Mucosa of stomach (tissue), 1 donor: ENCODE results near the gene CCDC136.

Experiments
- H3K27me3 ChIP-seq: one replicate; pipeline ENCODE4 v1.7.0; 2013; ENCODE audit warnings: mild to moderate bottlenecking, low read length; ENCODE audit not compliant: control insufficient read depth, insufficient read depth
- H3K36me3 ChIP-seq: one replicate; pipeline ENCODE4 v1.7.0; 2013; ENCODE audit warnings: low read length; ENCODE audit not compliant: control insufficient read depth, insufficient read depth
- H3K4me1 ChIP-seq: one replicate; pipeline ENCODE4 v1.7.0; 2013; ENCODE audit warnings: mild to moderate bottlenecking, low read length; ENCODE audit not compliant: control insufficient read depth, insufficient read depth
- H3K4me3 ChIP-seq: one replicate; pipeline ENCODE4 v1.7.0; 2013; ENCODE audit warnings: low read length
- H3K9ac ChIP-seq: one replicate; pipeline ENCODE4 v1.7.0; 2013; ENCODE audit warnings: mild to moderate bottlenecking, low read length, moderate library complexity
- H3K9me3 ChIP-seq: one replicate; pipeline ENCODE4 v1.7.0; 2013; ENCODE audit warnings: mild to moderate bottlenecking, low read length, moderate library complexity; ENCODE audit not compliant: control insufficient read depth
- donor health status: Pancreatic carcinoma.

CCDC136 gene

DNA sequence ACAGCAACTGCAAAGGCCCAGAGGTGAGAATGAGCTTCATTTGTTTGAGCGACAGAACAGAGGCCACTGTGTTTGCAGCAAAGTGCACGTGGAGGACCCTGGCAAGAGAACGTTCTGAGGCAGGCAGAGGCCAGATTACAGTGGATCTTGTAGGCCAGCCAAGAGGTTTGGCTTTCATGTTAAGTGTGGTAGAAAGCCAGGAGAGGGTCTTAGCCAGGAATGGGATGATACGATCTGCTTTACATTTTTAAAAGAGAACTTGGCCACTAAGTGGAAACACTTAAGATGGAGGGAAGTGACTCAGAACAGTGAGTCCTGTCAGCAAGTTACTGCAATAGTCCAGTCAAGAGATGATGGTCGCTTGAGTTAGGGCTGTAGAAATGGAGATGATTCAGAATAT is 4.6 kb downstream of the CCDC136 start:
- peaks cover 18% of the 10 kb centered on the region for H3K27me3 ChIP-seq
- H3K36me3 ChIP-seq: no peaks in the 10 kb centered on the region
- no peak overlapping the region for H3K4me3 ChIP-seq
- H3K9ac ChIP-seq: no peak overlapping the region
- peaks cover 9% of the 10 kb centered on the region for H3K4me1 ChIP-seq
- H3K9me3 ChIP-seq: no peaks in the 10 kb centered on the region

DNA sequence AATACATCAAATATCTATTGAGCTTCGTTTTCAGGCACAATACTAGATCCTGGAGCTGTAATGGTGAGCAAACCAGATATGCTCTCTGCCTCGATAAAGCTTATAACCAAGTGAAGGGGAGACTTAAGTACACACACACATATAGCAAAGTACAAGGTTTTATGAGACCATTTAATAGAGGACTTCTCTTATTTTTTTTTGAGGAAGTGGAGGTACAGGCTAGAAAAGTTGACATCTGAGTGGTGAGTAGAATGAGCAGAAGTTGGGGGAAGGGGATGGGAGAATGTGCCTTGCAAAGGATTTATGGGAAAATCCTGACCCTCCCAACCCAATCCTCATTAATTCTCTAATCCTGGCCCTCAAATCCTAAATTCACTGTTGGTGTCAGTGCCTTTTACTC is 7.7 kb downstream of the CCDC136 start:
- Histone ChIP-seq H3K27me3 (no peaks in the 10 kb centered on the region), H3K9ac (no peak overlapping the region), H3K4me3 (no peak overlapping the region), H3K4me1 (peaks cover 5% of the 10 kb centered on the region), H3K9me3 (no peaks in the 10 kb centered on the region), H3K36me3 (no peaks in the 10 kb centered on the region)

DNA sequence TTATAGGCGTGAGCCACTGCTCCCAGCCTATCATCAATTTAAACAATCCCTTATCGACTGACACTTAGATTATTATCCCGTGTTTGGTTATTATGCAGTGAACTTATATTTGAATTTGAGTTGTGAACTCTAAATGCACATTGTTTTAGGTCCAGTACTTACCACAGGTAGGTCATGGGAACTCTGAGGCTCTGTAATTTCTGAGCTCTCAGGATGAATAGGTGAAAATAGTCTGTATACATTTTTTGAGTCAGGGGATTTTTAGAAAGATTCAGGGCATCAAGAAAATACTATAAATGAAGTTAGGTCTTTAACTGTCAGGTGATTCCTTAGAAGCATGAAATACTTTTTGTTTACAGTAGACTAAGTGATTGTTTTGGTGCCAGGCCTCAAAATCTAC is 8.8 kb downstream of the CCDC136 start:
- Histone ChIP-seq H3K36me3 (no peaks in the 10 kb centered on the region), H3K4me3 (no peak overlapping the region), H3K4me1 (peaks cover 5% of the 10 kb centered on the region), H3K9ac (no peak overlapping the region), H3K9me3 (no peaks in the 10 kb centered on the region), H3K27me3 (no peaks in the 10 kb centered on the region)

DNA sequence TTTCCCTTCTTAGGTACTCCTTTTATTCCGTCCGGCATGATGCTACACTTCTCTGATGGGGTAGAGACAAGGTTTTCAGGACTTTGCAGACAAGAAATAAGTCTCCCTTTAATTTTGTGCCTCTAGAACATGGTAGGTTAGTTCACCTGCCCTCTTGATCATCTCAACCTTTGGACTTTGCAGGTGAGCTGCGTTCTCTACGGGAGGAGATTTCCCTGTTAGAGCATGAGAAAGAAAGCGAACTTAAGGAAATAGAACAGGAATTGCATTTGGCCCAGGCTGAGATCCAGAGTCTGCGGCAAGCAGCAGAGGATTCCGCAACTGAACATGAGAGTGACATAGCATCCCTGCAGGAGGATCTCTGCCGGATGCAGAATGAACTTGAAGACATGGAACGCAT is 9.2 kb downstream of the CCDC136 start:
- Histone ChIP-seq H3K9me3 (no peaks in the 10 kb centered on the region), H3K36me3 (no peaks in the 10 kb centered on the region), H3K4me1 (peaks cover 5% of the 10 kb centered on the region), H3K27me3 (no peaks in the 10 kb centered on the region), H3K9ac (no peak overlapping the region), H3K4me3 (no peak overlapping the region)

DNA sequence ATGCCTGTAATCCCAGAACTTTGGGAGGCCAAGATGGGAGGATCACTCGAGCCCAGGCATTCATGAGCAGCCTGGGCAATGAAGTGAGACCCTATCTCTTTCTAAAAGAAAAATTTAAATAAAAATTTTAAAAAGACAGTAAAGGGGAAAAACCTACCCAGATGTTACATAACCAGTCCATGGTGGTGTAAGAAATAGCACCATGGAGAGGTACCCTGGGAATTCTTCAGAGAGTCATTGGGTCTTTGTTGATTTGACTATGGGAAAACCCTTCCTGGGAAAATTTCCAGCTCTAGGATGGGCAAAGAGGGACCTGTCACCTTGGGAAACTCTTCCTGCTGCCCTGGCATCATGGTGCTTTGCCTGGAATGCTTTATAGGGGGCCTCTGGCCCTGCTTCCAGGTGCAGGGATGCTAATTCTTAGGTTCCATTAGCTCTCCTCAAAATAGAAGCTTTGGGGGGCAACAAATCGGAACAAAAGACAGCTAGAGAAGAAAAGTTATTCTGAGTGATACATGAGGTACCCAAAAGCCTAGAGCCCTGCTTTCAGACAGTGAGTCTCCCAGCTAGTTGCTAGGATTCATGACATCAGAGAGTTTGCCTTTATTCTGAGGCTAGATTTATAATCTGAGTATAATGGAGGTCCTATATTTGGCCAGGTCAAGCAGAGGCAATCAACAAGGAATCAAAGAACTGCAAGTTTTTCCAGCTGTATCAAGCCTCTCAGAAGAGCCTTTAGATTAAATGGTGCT is 10.1 kb downstream of the CCDC136 start:
- H3K9ac ChIP-seq: no peak overlapping the region

DNA sequence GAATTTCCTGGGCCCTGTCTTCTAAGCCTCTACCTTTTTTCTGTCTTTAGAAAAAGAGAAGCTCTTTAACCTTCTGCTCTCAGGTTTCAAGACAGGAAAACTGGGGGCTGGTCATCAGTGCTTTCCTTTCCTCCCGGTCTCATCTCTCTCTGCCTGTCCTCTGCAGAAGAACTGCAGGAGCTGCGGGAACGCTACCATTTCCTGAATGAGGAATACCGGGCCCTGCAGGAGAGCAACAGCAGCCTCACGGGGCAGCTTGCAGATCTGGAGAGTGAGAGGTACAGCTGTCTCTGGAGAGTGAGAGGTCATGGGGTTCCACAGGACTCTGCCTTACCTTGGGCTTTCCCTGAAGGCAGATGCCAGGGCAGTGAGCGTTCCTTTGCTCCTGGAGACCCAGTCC is 12.7 kb downstream of the CCDC136 start:
- Histone ChIP-seq H3K27me3 (no peaks in the 10 kb centered on the region), H3K9me3 (no peaks in the 10 kb centered on the region), H3K4me3 (no peak overlapping the region), H3K4me1 (peaks cover 5% of the 10 kb centered on the region), H3K9ac (no peak overlapping the region), H3K36me3 (no peaks in the 10 kb centered on the region)

More for the DNA sequence above, 10.1 kb downstream of the CCDC136 start:
- no peaks in the 10 kb centered on the region for H3K27me3 ChIP-seq
- H3K36me3 ChIP-seq: no peaks in the 10 kb centered on the region
- H3K4me3 ChIP-seq: no peak overlapping the region
- H3K9me3 ChIP-seq: no peaks in the 10 kb centered on the region
- H3K4me1 ChIP-seq: peaks cover 5% of the 10 kb centered on the region

DNA sequence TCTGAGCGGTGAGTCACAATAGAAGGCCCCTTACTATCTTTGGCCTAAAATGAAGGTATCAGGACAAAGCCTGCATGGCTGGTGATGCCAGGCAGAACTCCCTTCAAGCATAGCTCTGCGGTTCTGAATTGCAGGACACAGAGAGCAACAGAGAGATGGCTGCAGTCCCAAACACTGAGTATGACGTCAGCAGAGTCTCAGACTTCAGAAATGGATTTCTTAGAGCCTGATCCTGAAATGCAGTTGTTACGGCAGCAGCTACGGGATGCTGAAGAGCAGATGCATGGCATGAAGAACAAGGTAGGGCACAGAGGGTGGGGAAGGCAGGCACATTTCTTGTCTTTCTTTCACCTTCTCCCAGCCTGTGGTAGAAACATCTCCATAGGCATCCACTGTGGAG is 13.5 kb downstream of the CCDC136 start:
- H3K9me3 ChIP-seq: no peaks in the 10 kb centered on the region
- H3K9ac ChIP-seq: no peak overlapping the region
- no peaks in the 10 kb centered on the region for H3K36me3 ChIP-seq
- H3K4me3 ChIP-seq: no peak overlapping the region
- peaks cover 5% of the 10 kb centered on the region for H3K4me1 ChIP-seq
- H3K27me3 ChIP-seq: no peaks in the 10 kb centered on the region

DNA sequence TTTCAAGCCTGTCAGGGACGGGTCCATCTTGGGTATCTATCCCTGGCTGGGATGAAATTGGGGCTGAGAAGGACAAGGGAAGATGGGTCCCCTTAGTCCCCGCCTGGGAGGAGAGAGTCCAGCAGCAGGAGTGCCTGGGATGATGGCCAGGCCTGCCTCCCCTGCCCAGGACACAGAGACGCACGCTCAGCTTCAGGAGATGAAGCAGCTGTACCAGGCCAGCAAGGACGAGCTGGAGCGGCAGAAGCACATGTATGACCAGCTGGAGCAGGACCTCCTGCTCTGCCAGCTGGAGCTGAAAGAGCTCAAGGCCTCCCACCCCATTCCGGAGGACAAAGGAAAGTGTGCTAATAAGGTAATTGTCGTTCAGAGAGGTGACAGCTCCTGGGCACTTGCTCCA is 15.4 kb downstream of the CCDC136 start:
- H3K4me3 ChIP-seq: no peak overlapping the region
- no peak overlapping the region for H3K9ac ChIP-seq
- H3K9me3 ChIP-seq: no peaks in the 10 kb centered on the region
- no peaks in the 10 kb centered on the region for H3K36me3 ChIP-seq
- peaks cover under 1% of the 10 kb centered on the region for H3K4me1 ChIP-seq
- H3K27me3 ChIP-seq: no peaks in the 10 kb centered on the region

DNA sequence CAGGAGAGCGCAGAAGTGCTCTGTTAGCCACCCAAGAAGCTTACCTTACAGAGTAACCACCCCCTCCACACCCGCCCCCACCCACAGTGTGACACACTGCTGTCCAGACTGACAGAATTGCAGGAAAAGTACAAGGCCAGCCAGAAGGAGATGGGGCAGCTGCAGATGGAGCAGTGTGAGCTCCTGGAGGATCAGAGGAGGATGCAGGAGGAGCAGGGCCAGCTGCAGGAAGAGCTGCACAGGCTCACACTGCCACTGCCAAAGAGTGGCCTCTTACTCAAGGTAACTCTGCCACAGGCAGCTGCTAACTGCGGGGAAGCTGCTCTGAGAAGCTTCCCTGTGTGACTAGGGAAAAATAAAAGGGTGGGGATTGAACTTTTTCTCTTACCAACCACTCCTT is 17.6 kb downstream of the CCDC136 start:
- Histone ChIP-seq H3K36me3 (no peaks in the 10 kb centered on the region), H3K4me1 (peaks cover 12% of the 10 kb centered on the region), H3K9ac (no peak overlapping the region), H3K9me3 (no peaks in the 10 kb centered on the region), H3K27me3 (no peaks in the 10 kb centered on the region), H3K4me3 (no peak overlapping the region)

DNA sequence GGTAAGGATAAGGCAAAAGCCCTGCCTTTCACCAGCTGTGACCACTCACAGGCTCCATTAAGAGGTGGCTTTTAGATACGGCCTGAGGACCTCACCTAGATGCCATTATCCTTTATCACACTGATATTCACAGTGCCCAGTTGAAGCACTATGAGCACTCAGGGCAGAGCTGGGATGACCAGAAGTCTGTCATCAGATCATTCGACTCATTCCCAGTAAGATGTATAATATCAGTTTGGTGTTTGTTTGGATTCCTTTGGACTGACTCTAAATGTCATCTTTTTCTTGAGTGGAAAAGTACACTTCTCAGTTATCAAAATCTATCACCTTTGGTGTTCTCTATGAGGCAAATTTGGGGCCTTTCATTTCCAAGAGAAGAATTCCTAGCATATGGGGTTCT is 18.7 kb downstream of the CCDC136 start:
- Histone ChIP-seq H3K9ac (no peak overlapping the region), H3K9me3 (no peaks in the 10 kb centered on the region), H3K36me3 (no peaks in the 10 kb centered on the region), H3K27me3 (no peaks in the 10 kb centered on the region), H3K4me1 (peaks cover 12% of the 10 kb centered on the region), H3K4me3 (no peak overlapping the region)

DNA sequence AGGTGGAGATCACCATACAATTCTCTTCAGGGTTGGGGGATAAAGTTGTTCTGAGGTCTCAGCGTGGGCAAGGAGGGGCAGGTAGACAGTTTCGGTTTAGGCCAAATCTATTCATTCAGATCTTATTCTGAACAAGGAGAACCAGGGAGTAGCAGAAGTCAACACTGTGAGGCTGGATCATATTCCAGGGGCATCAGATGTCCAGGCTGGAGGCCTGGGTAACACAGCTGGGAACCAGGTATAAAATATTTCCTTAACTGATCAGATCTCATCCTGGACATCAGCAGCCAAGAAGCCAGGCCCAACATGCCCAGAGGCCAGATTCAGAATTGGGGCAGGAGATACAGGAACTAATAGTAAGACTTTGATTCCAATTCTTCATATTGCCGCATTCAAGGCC is 19.2 kb downstream of the CCDC136 start:
- Histone ChIP-seq H3K4me3 (no peak overlapping the region), H3K9me3 (no peaks in the 10 kb centered on the region), H3K4me1 (peaks cover 12% of the 10 kb centered on the region), H3K9ac (no peak overlapping the region), H3K36me3 (no peaks in the 10 kb centered on the region), H3K27me3 (no peaks in the 10 kb centered on the region)

DNA sequence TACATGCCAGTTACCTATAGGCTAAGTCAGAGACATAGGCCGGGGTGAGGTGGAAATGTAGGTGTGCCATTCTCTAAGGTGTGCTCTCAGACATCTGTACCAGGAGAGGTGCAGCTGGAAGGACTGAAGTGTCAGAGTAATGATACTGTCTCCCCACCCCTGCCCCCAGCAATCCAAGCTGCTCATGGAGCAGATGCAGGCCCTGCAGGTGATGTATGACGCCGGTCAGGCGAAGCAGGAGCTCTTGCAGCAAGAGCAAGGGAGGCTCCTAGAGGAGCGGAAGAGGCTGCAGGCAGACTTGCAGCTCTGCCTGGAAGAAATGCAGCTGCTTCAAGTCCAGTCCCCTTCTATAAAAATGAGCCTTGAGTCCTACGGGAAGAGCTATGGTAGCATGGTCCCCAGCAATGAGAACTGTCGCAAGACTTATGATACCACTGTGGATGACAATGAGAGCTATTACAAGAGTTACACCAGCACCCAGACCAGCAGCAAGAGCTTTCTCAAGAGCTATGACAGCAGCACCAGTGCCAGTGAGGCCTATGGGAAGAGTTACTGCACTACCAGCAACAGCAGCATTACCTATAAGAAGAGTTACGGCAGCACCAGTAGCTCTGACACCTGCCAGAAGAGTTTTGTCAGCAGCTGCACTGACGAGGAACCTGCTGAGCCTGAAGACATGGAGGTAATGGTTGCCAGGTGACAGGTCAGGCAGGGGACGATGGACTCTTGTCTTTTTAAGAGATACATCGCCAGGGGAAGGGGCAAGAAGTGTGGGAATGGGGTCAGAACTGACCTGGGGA is 20.1 kb downstream of the CCDC136 start:
- Histone ChIP-seq H3K27me3 (no peaks in the 10 kb centered on the region), H3K4me1 (peaks cover 12% of the 10 kb centered on the region), H3K9ac (no peak overlapping the region)

More for the DNA sequence above, 20.1 kb downstream of the CCDC136 start:
- H3K36me3 ChIP-seq: no peaks in the 10 kb centered on the region
- no peaks in the 10 kb centered on the region for H3K9me3 ChIP-seq
- H3K4me3 ChIP-seq: no peak overlapping the region
